Head of caudate nucleus (tissue), 42 donors: ENCODE data around the gene GSTO1.
"Not testable (repeated sequence)": the region's sequence is repeated elsewhere in the genome, so short reads cannot be mapped to it uniquely, and the experiment has no call there.

Experiments
- DNase-seq, 42 donors: peaks; one replicate each; pipeline versions ENCODE4 v3.0.0 to v3.0.0-alpha.2; 2020 to 2021; ENCODE audit warnings: mixed read lengths in 7 of 42
- intact Hi-C: fragments of 100-400 bp; cut with DNase I; formaldehyde crosslinking; loops from one replicate; pipeline ENCODE4 v1.15.0; 2022

Gene GSTO1

GRCh38 chr10:104247513-104248146, 7.1 kb upstream of the GSTO1 start:
- DNase-seq = no peak
- intact Hi-C loops = no loop called here

DNA sequence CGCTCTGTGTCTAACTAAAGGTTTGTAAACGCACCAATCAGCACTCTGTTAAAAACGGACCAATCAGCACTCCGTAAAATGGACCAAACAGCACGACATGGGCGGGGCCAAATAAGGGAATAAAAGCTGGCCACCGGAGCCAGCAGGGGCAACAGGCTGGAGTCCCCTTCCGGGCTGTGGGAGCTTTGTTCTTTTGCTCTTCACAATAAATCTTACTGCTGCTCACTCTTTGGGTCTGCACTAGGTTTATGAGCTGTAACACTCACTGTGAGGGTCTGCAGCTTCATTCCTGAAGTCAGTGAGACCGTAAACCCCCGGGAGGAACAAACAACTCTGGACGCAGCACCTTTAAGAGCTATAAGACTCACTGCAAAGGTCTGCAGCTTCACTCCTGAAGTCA, 5.8 kb upstream of the GSTO1 start:
- DNase-seq, intact Hi-C loops: not testable (repeated sequence)

- DNase-seq = no peak
- intact Hi-C loops = no loop called here
Observed at GRCh38 chr10:104250371-104250770, 4.3 kb upstream of the GSTO1 start.

DNA sequence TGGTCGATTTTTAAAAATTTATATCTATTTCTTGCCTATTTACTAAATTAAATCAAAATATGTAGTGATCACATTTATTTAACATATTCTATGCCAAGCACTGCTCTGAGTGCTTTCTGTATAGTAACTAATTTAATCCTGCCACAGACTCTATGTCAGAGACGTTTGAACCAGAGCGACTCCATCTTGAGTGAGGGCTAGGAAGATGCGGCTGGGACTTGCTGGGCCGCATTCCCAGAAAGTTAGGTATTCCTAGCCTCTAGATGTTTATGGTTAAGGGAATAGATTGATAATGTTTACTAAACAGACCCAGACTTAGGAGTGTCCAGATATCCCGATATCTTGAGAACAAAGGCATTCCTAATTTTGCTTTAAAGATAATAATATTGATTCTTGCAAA, 3.2 kb upstream of the GSTO1 start:
- DNase-seq = no peak
- intact Hi-C loops = no loop called here

- intact Hi-C loops = no loop called here
- DNase-seq = no peak
Observed at GRCh38 chr10:104252368-104252767, 2.3 kb upstream of the GSTO1 start.

DNA sequence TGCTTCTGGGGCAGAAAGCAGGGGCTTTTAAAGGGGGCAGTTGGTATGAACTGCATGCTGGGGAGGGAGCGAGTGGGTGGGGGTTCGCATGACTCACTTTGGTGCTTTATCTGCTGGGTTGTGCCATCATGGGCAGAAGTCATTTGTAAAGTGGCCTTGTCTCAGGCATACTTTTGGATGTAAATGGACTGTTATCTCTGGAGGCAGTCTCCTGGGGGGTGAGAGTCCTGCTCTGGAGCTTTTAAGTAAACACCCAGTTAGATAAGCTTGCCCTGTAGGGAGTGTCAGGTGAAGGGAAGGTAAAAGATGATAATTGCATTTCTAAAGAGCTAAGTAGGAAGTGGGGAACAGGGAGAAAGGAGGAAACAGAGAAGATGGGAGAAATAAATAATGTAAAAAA, 1.6 kb upstream of the GSTO1 start:
- intact Hi-C loops = no loop called here
- DNase-seq = no peak

GRCh38 chr10:104253606-104254410, 884 bp upstream of the GSTO1 start:
- no peak for DNase-seq
- intact Hi-C loops = no loop called here

DNA sequence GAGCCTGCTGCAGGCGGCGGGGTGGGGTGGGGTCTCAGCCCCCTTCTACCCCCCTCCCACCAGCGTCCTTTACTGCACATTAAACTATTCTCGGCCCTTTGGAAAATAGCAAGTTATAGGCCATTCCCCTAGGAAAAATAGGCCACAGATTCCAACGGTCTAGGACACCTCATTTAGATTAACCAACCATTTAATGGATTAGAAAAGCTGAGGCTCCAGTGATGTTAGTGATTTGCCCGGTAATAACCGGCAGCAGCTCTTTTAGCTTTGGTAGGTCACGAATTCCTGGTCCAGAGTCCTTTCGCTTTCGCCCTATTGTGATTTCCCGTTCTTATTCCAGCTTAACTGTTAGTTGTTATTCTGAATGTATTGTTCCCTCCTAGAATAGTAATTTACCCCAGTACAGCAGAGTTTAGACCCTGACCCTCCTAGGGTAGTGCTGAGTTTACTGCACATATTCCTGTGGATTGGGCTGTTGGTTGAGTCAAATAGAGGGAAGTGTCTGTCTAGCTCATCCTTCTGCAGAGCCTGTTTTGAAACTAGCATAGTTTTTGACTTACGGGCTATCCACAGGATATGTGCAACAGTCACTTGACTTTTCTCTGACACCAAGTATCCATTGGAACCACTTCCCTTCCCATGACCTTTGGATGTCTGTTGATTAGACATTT, 754 bp downstream of the GSTO1 start:
- DNase-seq = peak in 4 of 42 donors; percentile 15 to 54 (median 44)
- intact Hi-C loops = no loop called here

GRCh38 chr10:104256335-104256961, 1.8 kb downstream of the GSTO1 start:
- intact Hi-C loops = no loop called here
- no peak for DNase-seq

DNA sequence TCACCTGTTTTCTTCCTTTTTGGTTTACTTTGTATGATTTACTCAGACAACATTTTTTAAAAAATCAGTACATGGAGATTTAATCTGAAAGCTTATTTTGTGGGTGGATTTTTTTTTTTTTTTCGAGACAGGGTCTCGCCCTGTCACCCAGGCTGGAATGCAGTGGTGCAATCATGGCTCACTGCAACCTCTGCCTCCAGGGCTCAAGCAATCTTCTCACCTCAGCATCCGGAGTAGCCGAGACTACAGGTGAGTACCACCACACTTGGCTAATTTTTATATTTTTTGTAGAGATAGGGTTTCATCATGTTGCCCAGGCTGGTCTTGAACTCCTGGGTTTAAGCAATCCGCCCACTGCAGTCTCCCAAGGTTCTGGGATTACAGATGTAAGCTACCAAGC, 2.5 kb downstream of the GSTO1 start:
- DNase-seq = no peak
- intact Hi-C loops = no loop called here

GRCh38 chr10:104258209-104258608, 3.5 kb downstream of the GSTO1 start:
- intact Hi-C loops = no loop called here

DNA sequence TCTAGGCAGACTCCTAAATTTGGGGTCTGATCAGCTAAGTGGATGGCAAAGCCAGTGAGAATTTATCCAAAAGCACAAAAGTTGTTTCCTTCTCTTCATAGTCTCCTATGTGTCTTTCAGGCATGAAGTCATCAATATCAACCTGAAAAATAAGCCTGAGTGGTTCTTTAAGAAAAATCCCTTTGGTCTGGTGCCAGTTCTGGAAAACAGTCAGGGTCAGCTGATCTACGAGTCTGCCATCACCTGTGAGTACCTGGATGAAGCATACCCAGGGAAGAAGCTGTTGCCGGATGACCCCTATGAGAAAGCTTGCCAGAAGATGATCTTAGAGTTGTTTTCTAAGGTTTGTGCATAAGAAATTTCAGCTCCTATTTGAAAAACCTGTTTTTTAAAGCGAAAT, 4.8 kb downstream of the GSTO1 start:
- intact Hi-C loops = no loop called here
- no peak for DNase-seq

More at GRCh38 chr10:104258209-104258608, 3.5 kb downstream of the GSTO1 start:
- DNase-seq = no peak

GRCh38 chr10:104259999-104260774, 5.5 kb downstream of the GSTO1 start:
- DNase-seq = peak in 7 of 42 donors; percentile 16 to 66 (median 41)
- intact Hi-C loops = no loop called here

DNA sequence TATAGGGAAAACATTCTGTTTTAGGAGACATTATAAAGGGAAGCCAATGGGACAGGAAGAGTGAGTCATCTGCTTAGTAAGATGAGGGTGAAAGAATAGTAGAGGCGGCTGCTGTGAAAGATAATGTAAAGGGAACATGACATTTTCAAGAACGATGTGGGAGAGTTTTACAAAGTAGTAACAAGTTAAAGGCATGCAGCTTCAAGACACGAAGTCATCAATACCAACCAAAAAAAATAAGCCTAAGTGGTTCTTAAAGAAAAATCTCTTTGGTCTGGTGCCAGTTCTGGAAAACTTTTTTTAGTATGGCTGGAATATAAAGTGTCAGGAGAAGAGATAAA, 6.1 kb downstream of the GSTO1 start:
- peak in 3 of 42 donors; percentile 13 to 54 (median 21) for DNase-seq
- intact Hi-C loops = no loop called here

DNA sequence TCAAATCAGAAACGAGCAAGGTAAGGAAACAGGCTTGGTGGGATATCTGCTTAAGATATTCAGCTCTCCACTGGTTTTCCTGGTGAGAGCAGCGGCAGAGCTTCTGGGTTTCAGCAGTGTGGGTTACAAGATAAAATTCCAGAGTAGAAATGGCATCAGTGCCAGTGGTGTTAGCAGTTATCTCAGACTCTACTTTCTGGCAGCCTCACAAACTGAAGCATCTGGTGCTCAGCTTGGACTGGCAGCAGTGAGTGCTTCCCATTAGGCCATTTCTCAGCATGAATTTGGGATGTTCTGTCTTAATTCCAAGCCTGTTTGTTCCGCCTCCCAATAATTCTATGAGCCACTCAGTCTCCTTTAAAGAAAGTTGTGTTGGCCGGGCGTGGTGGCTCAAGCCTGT, 7.4 kb downstream of the GSTO1 start:
- no peak for DNase-seq
- intact Hi-C loops = no loop called here

DNA sequence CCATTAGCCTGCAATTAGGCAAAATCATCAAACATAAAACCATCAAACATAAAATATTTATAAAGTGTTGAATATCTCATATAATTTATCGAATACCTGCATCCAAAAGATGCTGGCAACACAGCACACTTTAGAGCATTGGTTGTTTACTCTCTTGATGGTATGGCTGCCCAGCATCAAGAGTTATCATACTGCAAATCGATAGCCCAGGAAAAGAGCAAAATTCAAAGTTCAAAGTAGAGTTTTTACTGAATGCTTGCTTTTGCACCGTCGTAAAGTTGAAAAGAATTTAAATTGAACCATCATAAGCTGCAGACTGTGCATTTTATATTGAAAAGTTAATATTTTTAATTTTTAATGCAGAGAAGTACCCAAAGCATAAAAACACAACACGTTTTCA, 10.1 kb downstream of the GSTO1 start:
- intact Hi-C loops = no loop called here
- no peak for DNase-seq

GRCh38 chr10:104267721-104268404, 13.2 kb downstream of the GSTO1 start:
- peak in 2 of 42 donors; percentile 8 to 27 for DNase-seq

DNA sequence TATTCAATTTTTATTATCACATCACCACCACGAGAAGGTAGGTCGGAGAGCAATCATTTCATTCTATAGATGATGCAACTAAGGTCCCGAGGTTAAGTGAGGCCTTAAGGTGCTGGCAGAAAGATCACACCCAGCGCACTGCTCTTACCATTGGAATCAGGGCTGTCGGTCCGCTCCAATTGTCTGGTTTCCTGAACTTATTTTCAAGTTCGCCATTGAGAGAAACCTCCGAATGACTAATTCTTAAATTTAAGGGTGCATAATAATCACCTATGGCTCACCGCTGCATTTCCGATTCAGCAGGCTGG, 13.7 kb downstream of the GSTO1 start:
- DNase-seq = peak in 1 of 42 donors; percentile 12
- intact Hi-C loops = no loop called here

More at GRCh38 chr10:104267721-104268404, 13.2 kb downstream of the GSTO1 start:
- intact Hi-C loops = no loop called here
